Right lobe of liver (tissue), 6 donors: ENCODE data around the gene LRMDA. TPM values are rescaled to one million over a fixed set of nuclear protein-coding genes. Genes with fewer than 3 reads are reported as not detected.
A peak's percentile ranks its signal among the peaks of the same experiment; 100 is the strongest.

Experiments used
- ATAC-seq, 4 donors: fragments of 200-7000 bp; cut with Tn5 transposase; one replicate each; pipeline ENCODE4 v1.9.1; 2020; ENCODE audit warnings: mild to moderate bottlenecking in 4 of 4, moderate library complexity in 4 of 4
- DNase-seq, 3 donors: peaks; one replicate each; pipeline ENCODE4 v3.0.0-alpha.2; 2020
- H3K27ac ChIP-seq, 3 donors: fragments of 200-600 bp; one replicate each; pipeline ENCODE4 v1.8.0; 2022
- H3K27me3 ChIP-seq, 2 donors: fragments of 200-600 bp; one replicate each; pipeline ENCODE4 v1.8.0; 2022
- H3K36me3 ChIP-seq, 4 donors: fragments of 200-600 bp; sonication (generic) in 1 of 4; one replicate each; pipeline versions ENCODE4 v1.5.1 to v1.8.0; 2017 to 2022; ENCODE audit warnings: control low read depth in 1 of 4
- H3K4me1 ChIP-seq, 4 donors: fragments of 200-600 bp; sonication (generic) in 1 of 4; one replicate each; pipeline versions ENCODE4 v1.5.1 to v1.8.0; 2017 to 2022; ENCODE audit warnings: control low read depth in 1 of 4
- H3K4me3 ChIP-seq, 3 donors: fragments of 200-600 bp; one replicate each; pipeline ENCODE4 v1.8.0; 2022
- H3K9me3 ChIP-seq, 4 donors: fragments of 200-600 bp; sonication (generic) in 1 of 4; one replicate each; pipeline versions ENCODE4 v1.5.1 to v1.8.0; 2017 to 2022; ENCODE audit warnings: control low read depth in 1 of 4
- POLR2A ChIP-seq: fragments of 450-650 bp; IDR thresholded peaks from one replicate; pipeline ENCODE4 v1.6.1; 2017; ENCODE audit warnings: antibody characterized with exemption, mild to moderate bottlenecking
- WGBS: methylation state at CpG from one replicate; pipeline ENCODE4 v1.1.6; 2018; ENCODE audit warnings: low coverage, low lambda C conversion rate; ENCODE audit not compliant: insufficient coverage; ENCODE audit errors: missing lambda C conversion rate; 5-methylcytosine and 5-hydroxymethylcytosine counted together
- intact Hi-C, 2 donors: fragments of 100-400 bp; cut with DNase I; formaldehyde crosslinking; loops; one replicate each; pipeline versions ENCODE4 v1.11.2 to v1.14.1; 2022
- total RNA-seq, 6 experiments: library from RNA; depleted of rRNA in 2 of 6; stranded (reverse); fragments of >200 nt in 2 of 6; fragmentation: NEBNext Ultra II Directional in 3 of 6; extraction: Animal tissue kit (Norgen Biotek cat#: 25700) in 3 of 6; gene quantifications; one replicate each; pipeline versions ENCODE4 v1.1.0 to v1.2.4, GENCODE V29; 2016 to 2023
- TF ChIP-seq, protein P1 (sequence below), 4 donors: fragments of 200-600 bp in 3 of 4; fragments of 450-650 bp in 1 of 4; IDR thresholded peaks; one replicate each; pipeline versions ENCODE4 v1.5.1 to v1.8.0; 2016 to 2022; ENCODE audit warnings: antibody characterized with exemption in 4 of 4, mild to moderate bottlenecking in 2 of 4
- donor health status: DM: no; HTN: yes; CAD: no.
- donor health status: DM: no; HTN: no; CAD: no.
- donor health status: DM: no; HTN: no; CAD: no.
- donor health status: DM: no; HTN: yes; CAD: no.
- donor health status: DM: no; HTN: yes; CAD: no.

The LRMDA gene
- total RNA-seq, 6 experiments from 2014 or later: 9.9 to 19.9 (median 16.3) TPM

GRCh38 chr10:75707080-75707840 is 275.8 kb downstream of the LRMDA start:
- TF ChIP-seq, protein P1, sequence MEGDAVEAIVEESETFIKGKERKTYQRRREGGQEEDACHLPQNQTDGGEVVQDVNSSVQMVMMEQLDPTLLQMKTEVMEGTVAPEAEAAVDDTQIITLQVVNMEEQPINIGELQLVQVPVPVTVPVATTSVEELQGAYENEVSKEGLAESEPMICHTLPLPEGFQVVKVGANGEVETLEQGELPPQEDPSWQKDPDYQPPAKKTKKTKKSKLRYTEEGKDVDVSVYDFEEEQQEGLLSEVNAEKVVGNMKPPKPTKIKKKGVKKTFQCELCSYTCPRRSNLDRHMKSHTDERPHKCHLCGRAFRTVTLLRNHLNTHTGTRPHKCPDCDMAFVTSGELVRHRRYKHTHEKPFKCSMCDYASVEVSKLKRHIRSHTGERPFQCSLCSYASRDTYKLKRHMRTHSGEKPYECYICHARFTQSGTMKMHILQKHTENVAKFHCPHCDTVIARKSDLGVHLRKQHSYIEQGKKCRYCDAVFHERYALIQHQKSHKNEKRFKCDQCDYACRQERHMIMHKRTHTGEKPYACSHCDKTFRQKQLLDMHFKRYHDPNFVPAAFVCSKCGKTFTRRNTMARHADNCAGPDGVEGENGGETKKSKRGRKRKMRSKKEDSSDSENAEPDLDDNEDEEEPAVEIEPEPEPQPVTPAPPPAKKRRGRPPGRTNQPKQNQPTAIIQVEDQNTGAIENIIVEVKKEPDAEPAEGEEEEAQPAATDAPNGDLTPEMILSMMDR (IDR thresholded peaks at IDR 0.05): no peak
- TF ChIP-seq POLR2A: no peak
- DNase-seq (no peak), ATAC-seq (no peak)
- Histone ChIP-seq H3K27me3 (no peaks in the 10 kb centered on the region), H3K4me1 (peaks cover 0 to 4% (median 2%) of the 10 kb centered on the region in 4 donors), H3K9me3 (no peaks in the 10 kb centered on the region), H3K4me3 (no peak overlapping the region), H3K27ac (no peak overlapping the region), H3K36me3 (no peaks in the 10 kb centered on the region)
- intact Hi-C loops: no loop called here
- 78% methylated on average over 6 of the region's 9 CpGs for WGBS

- no peak for DNase-seq
- Histone ChIP-seq H3K9me3 (no peaks in the 10 kb centered on the region), H3K4me1 (peaks cover 0 to 4% (median 2%) of the 10 kb centered on the region in 4 donors), H3K27ac (no peak overlapping the region), H3K4me3 (no peak overlapping the region), H3K27me3 (no peaks in the 10 kb centered on the region), H3K36me3 (no peaks in the 10 kb centered on the region)
- intact Hi-C loops: no loop called here
- TF ChIP-seq POLR2A: no peak
- TF ChIP-seq, protein P1 (IDR thresholded peaks at IDR 0.05): no peak
- 67% methylated on average over 9 of the region's 9 CpGs for WGBS
- ATAC-seq: no peak
These were observed 276.6 kb downstream of the LRMDA start for GRCh38 chr10:75708060-75708459.

DNA sequence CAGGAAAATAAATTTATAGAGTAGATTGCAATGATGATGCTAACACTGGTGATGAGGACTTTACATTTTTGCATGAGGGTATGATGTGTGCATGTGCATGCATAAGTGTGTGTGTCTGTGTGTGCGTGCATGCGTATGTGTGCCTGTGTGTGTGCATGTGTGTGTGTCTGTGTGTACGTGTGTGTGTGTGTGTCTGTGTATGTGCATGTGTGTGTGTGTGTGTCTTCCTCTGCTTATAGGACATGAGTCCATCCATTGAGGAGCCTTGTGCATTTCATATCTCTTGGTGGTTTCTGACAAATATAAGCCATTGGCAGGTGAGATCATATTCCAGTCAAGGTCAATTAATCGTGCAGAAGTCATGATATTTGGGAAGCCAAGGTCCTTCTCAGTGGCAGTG is 277.8 kb downstream of the LRMDA start:
- ATAC-seq (no peak), DNase-seq (no peak)
- intact Hi-C loops: no loop called here
- H3K27me3 ChIP-seq: no peaks in the 10 kb centered on the region
- TF ChIP-seq, protein P1 (IDR thresholded peaks at IDR 0.05): no peak
- TF ChIP-seq POLR2A: no peak
- no peak overlapping the region for H3K27ac ChIP-seq
- peaks cover 0 to 4% (median 2%) of the 10 kb centered on the region in 4 donors for H3K4me1 ChIP-seq
- H3K9me3 ChIP-seq: no peaks in the 10 kb centered on the region
- WGBS: 77% methylated on average over 4 of the region's 4 CpGs
- H3K36me3 ChIP-seq: no peaks in the 10 kb centered on the region
- H3K4me3 ChIP-seq: no peak overlapping the region

DNA sequence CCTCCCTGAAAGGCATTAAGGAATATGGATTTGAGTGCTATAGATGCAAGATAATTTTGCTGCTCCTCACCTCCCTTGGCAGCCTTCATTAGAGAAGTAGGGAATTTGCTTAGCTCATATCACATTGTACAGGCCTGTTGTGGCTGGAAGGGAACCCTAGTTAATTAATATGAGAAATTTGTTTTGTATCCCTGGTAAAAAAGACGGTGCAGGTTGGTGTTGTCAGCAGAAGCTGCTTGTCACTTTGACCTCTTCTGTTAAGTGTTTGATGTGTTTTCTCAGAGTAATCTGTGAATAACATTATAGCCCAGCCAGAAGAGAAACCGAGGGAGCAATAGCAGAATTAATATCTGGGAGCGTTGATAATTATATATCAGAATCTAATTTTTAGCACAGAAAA is 278.4 kb downstream of the LRMDA start:
- WGBS: 45% methylated on average over 3 of the region's 3 CpGs
- H3K27ac ChIP-seq: no peak overlapping the region
- no peaks in the 10 kb centered on the region for H3K27me3 ChIP-seq
- H3K4me1 ChIP-seq: peaks cover 0 to 4% (median 2%) of the 10 kb centered on the region in 4 donors
- DNase-seq: no peak
- peak; percentile 35 to 52 (median 45) for ATAC-seq
- no peak overlapping the region for H3K4me3 ChIP-seq
- intact Hi-C loops: no loop called here
- TF ChIP-seq POLR2A: no peak
- TF ChIP-seq, protein P1 (IDR thresholded peaks at IDR 0.05): no peak
- H3K36me3 ChIP-seq: no peaks in the 10 kb centered on the region
- H3K9me3 ChIP-seq: no peaks in the 10 kb centered on the region
